SH-SY5Y (cell line): ENCODE results near the gene LY9.

Experiments used
- GATA2 ChIP-seq: IDR thresholded peaks from 2 replicates; pipeline ENCODE4 v1.6.1; 2011; ENCODE audit warnings: mild to moderate bottlenecking, low read depth, low read length
- GATA3 ChIP-seq: IDR thresholded peaks from 2 replicates; pipeline ENCODE4 v1.6.1; 2011; ENCODE audit warnings: low read depth, mild to moderate bottlenecking, low read length, moderate library complexity

- TF ChIP-seq GATA2 (no peak), GATA3 (no peak)
Measured at GRCh38 chr1:160798439-160798838, 2.5 kb downstream of the LY9 start.
